Stimulated activated CD8-positive, alpha-beta memory T cell treated with anti-CD3 and anti-CD28 coated beads, Interleukin-4, amount 100 ng/mL, for 48 hours (primary cell): Measurements from ENCODE around the gene GALNT16.
"Not testable (repeated sequence)": the region's sequence is repeated elsewhere in the genome, so short reads cannot be mapped to it uniquely, and the experiment has no call there.

Source experiments
- DNase-seq: peaks from one replicate; pipeline ENCODE4 v3.0.0-alpha.2; 2020

Gene GALNT16

DNA sequence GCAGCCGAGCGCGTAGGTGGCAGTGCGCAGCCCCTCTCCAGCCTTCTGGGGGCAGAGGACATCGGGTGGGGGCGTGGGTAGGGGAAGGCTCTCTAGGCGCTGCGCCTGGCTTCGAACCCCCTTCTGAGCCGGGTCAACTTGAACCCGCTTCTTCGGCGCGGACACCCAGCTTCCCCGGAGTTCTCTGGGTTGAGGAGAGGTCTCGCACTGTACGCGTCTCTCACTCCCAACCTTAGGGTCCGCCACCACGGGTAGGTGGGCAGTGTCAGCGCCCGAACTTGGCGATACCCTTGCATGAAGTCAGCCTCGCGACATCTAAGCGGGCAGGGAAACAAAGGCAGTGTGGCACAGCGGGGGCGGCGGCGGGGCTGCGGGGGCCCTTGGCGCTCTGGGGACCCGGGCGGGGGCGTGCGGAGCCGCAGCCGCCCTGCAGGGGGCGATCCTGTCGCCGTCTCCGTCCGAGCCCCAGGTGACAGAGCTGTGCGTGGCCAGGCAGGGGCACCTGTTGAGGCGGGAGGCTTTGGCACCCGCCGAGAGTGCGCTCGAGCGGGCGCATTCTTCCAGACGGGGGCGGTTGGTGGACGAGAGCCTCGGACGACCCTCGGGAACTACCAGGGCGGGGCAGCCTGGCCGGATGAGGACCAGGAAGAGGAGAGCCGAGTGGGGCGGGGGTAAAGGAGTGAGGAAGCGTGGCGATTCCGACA is 1.1 kb downstream of the GALNT16 start:
- peak; percentile 70 for DNase-seq

DNA sequence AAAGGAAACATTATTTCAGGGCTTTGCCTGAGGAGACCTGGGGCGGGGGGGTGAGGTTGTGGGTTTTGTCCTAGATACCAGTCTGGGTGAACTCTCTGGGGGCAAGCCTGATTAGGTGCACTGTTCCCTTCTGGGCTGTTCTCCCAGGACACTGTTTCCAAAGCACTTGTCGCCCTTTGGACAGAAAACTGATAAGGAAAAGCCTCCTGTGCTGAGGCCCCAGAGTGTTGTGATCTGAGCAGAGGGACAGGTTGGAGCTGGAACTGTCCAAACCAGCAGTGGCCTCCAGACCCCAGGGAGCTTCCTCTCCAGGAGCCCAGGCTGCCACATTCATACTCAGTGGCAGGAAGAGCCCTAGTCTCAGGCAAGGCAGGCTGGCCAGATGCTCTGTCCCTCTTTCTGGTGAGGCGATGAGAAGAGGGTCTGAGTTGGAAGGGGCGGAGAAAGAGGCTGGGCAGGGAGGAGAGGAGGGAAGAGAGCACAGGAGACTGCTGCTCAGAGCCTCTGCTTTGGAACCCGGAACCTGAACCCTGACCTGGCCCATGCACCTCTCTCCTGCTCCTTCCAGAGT is 1.9 kb downstream of the GALNT16 start:
- DNase-seq: no peak

DNA sequence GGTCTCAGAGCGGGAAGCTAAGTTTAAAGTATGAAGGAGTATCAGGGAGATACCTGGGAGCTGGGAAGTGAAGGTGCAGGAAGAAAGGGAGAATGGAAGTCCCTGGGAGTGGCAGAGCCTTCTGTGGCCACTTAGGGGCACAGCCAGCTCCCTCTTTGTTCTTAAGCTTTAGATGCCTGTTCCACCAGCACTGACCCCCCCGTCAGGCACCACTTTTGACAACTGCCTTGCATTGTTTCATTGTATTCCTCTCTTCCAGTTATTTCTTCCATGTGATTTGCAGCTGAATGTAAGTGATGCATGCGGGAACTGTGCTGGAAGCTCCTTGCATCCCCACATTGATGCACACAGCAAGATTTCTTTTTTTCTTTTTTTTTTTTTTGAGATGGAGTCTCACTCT is 2.6 kb downstream of the GALNT16 start:
- no peak for DNase-seq

DNA sequence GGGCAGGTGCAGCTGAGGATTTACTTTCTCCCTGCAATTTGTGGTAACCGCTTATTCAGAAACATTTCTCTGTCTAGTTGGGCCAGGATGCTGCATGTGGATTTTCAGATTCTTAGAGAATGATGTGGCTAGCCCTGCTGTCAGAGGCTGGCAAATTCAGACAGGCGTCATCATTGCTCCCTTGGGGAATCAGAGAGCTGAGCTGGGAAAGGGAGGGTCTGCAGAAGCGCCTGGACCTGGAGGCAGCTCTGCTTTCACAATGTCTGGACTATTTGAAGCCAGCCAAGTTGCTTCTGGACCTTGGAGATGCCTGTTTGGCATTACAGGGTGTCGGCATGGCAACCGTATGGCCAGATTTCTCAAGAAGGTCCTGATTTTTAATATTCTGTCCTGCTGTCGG is 3.4 kb downstream of the GALNT16 start:
- no peak for DNase-seq

DNA sequence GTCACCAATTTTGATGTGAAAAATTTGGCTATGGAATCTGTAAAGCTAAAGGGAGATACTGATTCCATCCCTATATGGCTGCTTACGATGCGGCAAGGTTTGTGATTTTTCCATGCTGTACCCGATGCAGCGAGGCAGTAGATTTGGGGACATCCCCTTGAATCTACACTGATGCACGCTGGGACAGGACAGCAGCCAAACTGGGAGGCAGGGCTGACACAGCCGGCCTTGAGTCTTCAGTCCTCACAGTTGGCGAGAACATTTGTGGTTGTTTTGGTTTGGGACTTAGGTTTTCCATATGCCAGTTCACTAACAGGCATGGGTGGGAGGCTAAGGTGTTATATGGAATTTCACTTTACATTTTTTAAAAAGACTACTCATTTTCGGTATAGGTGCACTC is 3.8 kb downstream of the GALNT16 start:
- no peak for DNase-seq

DNA sequence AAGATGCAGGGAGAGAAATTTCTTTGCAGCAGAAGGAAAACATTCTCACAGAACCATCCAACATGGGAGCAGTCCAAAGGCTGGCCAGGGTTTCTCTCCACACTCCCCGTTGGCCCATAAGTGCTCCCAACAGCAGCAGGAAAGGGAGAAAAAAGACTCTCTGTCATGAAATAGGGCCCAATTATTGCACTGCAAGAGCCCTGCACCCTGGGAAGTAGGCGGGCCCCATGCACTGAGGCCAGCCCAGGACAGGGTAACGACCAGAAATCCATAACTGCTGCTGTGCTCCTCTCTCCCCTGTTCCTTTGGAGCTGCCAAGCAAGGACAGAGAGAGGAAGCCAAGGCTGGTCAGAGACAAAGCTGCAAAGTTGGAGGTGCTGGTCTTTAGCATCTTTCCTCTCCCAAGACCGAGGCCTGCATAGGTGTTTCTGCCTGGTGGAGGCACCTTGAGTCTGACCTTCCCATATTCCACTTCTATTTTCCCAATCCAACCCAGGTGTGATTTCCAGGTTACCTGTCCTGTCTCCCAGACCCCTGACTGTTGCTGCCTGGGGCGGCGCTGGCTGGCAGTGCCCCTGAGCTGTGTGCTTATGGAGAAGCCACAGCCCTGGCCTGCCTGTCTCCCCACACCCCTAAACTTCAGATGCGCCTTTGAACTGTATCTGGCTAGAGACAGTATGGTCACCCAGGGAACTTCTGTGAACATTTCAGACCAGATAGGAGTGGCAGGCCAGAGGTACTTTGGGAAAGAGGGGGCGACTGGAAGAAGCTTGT is 6.8 kb downstream of the GALNT16 start:
- no peak for DNase-seq

DNA sequence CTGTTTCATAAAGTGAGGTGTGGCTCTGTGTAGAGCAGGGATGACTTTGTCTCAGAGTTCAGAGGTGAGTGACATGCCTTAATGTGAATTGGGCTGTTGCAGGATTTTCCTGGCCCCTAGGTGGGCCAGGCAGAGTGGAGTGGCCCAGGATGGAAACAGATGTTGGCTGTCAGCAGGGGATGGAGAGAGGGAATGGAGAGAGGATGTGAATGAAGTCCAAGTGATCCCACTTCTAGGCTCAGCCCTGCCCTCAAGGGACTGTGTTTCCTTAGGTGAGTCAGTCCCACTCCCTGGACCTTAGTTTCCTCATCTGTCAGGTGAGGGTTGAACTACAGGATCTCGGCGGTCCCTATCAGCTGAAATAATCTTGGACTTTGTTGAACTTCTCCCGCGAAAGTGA is 7.5 kb downstream of the GALNT16 start:
- no peak for DNase-seq

DNA sequence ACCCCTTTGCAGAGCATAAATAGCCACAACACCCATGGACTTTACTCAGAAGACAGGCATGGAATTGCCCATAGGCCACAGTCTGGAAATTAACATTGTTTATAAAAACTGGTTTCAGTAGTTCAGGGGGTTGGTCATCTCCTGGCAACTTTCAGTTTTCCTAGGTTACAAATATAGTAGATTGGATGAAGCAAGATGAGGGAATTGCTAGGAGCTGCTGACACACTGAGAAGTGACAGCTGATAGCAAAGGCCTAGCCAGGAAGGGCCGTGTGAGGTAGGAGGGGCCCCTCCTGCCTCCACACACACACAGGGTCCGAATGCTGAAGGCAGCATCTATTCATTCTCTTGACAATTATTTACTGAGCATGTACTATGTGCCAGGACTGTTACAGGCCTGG is 8.3 kb downstream of the GALNT16 start:
- no peak for DNase-seq

DNA sequence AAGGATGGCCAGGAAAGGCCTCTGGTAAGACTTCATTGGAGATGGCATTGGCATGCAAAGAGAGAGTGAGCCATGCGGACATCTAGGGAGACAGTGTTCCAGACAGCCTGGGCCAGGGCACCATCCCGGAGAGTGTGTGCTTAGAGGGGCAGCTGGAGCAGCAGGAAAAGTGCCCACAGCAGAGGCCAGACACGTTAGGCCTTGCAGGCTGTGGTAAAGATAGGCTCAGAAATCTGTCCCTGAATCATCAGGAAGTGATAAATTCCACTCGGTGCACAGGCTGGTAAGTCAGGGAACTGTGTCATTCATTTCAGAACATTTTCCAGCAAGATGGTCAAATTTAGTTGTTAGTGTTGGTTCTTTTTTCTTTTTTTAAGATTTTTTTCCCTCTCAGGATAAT is 8.8 kb downstream of the GALNT16 start:
- DNase-seq: no peak

DNA sequence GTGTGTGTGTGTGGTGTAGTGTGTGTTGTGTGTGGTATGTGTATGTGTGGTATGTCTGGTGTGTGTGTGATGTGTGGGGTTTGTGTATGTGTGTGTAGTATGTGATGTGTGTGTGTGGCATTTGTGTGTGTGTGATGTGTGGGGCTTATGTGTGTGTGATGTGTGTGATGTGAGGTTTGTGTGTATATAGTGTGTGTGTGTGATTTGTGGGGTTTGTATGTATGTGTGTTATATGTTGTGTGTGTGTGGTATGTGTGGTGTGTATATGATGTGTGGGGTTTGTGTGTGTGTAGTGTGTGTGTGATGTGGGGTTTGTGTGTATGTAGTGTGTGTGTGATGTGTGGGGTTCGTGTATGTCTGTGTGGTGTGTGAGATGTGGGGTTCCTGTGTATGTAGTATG is 9.4 kb downstream of the GALNT16 start:
- DNase-seq: no peak

DNA sequence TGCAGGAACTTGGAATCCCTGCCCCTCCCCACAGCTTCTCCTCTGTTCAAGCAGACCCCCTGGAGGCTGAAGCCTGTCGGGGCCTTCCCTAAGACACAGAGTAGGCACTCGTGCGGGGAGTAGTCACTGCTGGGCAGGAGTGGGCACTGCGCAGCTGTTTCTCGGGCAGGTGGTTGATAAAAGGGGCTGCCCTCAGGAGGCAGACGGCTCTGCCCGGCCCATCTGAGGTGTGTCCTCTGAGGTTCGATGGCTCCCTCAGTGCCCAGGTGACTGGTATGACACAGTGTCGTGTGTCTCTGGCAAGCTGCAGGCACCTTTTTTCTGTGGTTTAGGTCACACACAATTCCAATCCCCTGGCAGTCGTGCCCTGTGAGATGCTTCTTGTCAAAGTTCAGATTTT is 10.1 kb downstream of the GALNT16 start:
- DNase-seq: no peak

DNA sequence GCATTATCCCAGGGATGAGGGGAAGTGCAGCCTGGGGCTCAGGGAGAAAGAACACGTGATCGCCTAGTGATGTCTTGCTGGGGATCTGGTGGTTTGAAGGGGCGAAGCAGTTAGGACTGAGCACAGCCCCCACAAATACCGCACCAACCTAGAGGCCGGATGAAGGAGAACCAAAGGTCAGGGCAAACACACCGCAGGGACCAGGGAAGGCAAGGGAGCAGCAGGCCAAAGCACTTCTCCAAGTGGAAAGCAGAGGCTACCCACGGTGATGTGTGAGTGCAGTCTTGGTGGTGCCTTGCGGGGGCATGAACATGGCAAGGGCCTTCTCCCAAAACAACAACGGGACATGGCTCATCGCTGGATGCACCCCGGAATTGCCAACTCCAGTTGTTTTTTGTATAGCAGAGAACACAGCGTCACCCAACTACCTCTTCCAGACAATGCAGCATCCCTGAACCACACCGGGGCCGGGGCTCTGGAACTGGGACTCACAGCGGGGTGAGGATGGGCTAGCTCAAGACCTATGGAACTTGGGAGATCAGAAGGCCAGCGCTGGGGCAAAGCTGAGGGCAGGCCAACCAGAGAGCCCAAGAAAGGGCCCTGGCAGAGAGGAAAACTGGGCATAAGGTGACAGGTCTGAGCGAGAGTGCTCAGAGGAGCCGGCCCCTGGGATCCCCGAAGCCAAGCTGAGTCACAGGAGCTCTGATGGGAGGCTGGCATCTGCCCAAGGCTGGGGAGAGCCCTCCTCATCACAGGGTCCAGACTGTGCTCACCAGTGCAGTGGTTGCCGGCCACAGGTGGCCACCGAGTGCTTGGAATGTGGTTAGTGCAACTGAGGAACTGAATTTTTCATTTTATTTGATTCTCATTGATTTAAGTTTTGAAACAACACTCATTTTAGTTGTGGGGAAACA is 11.1 kb downstream of the GALNT16 start:
- DNase-seq: no peak

DNA sequence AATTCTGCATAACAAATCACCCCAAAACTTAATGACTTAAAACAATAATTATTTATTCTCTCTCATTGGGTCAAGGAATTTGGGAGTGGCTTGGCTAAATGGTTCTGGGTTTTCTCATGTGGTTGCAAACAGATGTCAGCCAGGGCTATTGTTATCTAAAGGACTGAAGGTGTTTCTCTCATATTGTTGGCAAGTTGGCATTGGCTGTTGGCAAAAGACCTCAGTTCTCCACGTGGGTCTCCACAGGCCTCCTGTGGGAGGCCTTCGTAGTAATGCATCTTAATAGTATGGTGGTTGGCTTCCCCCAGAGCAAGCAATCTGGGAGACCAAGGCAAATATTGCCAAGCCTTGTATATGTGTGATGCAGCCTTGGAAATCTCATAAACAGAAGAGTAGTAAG is 14.4 kb downstream of the GALNT16 start:
- no peak for DNase-seq

DNA sequence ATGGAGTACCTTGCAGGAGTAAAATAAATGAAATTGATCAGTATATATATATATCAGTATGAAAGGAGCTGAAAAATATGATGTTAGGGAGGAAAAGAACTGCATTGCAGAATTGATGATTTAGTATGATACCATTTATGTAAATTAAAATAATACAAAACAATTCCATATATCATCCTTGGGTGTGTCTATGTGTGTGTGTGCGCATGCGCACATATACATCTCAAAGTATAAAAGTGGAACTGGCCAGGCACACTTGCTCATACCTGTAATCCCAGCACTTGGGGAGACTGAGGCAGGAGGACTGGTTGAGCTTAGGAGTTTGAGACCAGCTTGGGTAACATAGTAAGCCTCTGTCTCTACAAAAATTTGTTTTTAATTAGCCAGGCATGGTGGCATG is 15.4 kb downstream of the GALNT16 start:
- DNase-seq: no peak

DNA sequence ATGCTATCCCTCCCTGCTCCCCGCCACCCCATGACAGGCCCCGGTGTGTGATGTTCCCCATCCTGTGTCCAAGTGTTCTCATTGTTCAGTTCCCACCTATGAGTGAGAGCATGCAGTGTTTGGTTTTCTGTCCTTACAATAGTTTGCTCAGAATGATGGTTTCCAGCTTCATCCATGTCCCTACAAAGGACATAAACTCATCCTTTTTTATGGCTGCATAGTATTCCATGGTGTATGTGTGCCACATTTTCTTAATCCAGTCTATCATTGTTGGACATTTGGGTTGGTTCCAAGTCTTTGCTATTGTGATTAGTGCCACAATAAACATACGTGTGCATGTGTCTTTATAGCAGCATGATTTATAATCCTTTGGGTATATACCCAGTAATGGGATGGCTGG is 17.4 kb downstream of the GALNT16 start:
- not testable (repeated sequence) for DNase-seq

DNA sequence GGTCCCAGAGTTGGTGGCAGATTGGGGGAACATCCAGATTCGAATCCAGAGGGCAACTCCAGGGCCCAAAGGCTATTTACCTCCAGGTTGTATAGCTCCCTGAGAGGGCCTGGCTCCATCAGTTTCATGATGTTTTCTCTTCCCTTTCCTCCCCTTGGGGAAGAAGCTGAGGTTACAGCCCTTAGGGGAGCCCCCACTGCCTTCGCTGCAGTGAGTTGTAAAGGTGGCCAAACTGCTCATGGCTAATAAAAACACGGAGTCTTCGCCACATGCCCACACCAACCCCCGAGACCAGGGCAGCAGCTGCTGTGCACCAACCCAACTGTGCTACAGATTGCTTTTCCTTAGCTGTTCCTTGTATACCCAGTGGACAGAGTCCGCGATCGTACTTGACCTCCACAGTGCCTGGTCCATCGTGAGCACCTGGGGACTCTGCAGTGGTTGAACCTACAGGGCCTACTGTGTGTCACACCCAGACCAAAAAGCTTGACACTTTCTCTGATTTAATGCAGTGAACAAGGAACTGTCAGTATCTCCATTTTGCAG is 20.9 kb downstream of the GALNT16 start:
- no peak for DNase-seq

DNA sequence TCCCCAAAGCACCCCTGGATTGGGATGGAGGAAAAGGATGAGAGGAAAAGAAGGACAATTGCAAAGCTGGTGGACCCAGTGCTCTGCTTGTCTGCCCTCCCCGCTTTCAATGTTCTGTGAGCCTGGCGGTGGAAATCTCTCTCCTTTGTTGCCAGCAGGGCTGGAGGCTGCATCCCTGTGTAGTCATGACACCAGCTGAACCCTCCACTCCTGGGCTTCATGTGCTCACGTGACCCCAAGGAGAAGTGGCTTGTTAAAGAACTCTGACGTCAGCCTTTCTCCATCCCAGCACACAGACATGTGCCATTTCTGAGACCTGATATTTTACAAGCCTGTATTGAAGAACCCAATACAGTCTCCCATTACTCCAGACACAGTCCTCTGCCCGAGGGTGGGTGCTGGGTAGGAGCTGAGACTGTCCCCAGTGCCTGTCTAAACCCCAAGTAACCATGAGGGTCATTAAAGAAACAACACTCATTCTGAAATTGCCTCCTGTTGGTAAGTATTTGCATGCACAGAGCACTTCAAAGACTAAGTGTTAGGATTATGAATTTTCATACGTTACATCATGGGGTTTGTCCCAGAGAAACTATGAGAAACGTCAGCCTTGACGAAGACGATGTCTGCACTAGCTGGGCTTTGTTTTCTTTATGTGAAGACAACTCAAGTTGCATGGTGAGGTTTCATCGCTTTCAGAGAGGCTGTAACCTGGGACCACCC is 21.7 kb downstream of the GALNT16 start:
- no peak for DNase-seq

DNA sequence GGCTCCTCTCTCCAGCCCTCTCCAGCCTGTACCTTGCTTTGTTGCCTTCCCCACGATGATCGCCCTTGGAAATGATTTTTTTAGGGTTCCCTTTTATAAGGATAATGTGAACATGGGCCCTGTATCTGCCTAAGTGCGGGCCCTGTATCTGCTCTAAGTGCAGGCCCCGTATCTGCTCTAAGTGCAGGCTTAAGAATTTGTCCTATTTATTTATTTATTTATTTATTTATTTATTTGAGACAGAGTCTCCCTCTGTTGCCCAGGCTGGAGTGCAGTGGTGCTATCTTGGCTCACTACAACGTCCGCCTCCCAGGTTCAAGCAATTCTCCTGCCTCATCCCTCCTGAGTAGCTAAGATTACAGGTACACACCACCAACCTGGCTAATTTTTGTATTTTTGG is 22.5 kb downstream of the GALNT16 start:
- DNase-seq: no peak

DNA sequence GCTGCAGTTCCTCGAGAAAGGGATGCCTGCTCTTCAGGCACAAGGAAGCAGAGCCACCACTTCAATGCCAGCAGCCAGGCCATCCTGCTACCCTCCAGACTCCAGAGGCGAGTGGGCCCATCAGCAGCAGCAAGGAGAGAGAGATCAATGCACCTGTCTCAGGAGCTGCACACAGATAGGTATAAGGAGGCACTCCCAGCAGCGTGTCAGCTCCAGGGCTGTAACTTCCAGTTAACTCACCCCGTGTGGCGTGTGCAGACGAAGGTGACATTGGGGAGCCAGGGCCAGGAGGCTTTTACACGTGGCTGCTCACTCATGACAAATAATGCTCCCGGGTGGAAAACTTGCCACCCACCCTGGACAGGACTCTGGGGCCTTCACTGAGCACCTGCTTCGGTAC is 24.2 kb downstream of the GALNT16 start:
- DNase-seq: no peak

DNA sequence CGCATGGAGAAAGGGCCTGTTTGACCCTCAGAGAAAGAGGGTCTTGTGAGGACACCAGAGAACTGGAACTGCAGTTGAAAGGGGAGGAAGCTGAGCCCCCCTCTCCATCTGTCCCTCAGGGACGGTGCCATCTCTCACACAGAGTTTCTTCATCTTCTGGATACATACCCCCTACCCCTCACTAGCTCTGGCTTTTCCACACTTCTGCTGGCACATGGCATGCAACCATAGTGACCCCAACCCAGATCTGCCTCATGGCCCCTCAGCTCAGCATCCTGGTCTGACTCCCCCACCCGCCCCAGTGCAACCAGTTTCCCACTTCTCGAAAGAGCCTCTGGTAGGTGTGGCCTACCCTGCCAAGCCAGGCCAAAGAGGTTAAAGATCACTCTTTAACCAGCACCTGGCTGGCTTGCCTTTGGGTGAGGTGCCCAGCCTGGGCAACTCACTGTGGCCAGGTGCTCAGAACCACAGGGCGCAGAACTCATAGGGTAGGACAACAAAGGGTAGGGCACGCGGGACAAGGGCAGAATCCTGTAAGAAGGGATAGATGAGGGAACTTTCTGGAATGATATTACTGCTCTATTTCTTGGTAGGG is 25.8 kb downstream of the GALNT16 start:
- no peak for DNase-seq

DNA sequence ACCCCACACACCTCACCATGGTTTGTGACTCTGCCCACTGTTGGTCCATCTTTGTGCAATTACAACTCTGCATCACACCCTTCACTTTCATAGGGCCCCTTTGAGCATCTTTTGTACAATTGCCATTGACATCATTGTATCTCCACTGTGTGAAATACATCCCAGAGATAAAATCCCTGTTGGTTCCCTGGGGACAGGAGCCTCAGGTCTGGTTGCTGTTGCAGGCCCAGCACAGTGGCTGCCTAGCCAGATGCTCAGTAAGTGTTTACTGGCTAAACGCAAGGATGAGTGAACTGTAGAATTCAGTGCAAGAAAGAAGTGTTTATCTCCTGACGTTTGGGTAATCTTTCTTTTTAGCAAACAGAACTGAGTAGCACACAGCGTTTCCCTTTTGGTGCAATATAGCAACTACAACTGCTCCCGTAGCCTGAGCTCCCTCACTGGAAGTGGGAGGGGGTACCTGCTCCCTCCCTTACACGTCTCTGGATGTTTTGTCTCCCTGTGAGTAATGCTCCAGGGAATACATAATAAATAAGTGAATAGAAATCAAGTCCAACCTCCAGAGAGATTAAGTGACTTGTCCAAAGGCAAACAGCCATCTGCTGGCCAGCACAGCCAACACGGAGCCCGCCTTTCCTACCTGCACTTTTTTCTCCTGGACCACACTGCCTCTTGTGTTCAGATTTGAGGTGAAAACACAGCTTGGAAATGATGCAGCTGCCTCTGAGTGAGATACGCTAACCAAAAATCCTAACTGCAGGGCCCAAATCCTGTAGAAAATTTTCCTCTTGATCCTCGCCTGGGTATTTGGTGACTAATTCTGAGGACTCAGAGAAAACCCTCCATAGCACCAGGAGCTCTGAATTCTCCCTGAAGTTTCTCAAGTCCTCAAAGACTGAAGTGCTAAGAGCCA is 27.4 kb downstream of the GALNT16 start:
- no peak for DNase-seq
